Colonic mucosa (tissue), 4 donors: ENCODE results near the gene HLCS. TPM values are rescaled to one million over a fixed set of nuclear protein-coding genes. Genes with fewer than 3 reads are reported as not detected.

Experiments
- DNase-seq: peaks from one replicate; pipeline ENCODE4 v3.0.0-alpha.2; 2020
- H3K27ac ChIP-seq: fragments of 200-600 bp; one replicate; pipeline ENCODE4 v1.8.0; 2021
- H3K27me3 ChIP-seq: fragments of 200-600 bp; one replicate; pipeline ENCODE4 v1.8.0; 2021
- H3K36me3 ChIP-seq: fragments of 200-600 bp; one replicate; pipeline ENCODE4 v1.8.0; 2021
- H3K4me1 ChIP-seq: fragments of 200-600 bp; one replicate; pipeline ENCODE4 v1.8.0; 2021; ENCODE audit warnings: mild to moderate bottlenecking
- H3K4me3 ChIP-seq: fragments of 200-600 bp; one replicate; pipeline ENCODE4 v1.8.0; 2021
- H3K9ac ChIP-seq, 2 donors: one replicate each; pipeline ENCODE4 v1.7.0; 2013; ENCODE audit warnings: control low read depth in 2 of 2, low read depth in 2 of 2, low read length in 2 of 2
- H3K9me3 ChIP-seq: fragments of 200-600 bp; one replicate; pipeline ENCODE4 v1.8.0; 2021
- CTCF ChIP-seq: fragments of 200-600 bp; IDR thresholded peaks from one replicate; pipeline ENCODE4 v1.8.0; 2022; ENCODE audit warnings: antibody characterized with exemption, mild to moderate bottlenecking
- intact Hi-C: fragments of 100-400 bp; cut with DNase I; formaldehyde crosslinking; loops from one replicate; pipeline ENCODE4 v1.14.1; 2022
- total RNA-seq, 2 donors: library from RNA; stranded (reverse); fragmentation: NEBNext Ultra II Directional in 1 of 2; extraction: Animal tissue kit (Norgen Biotek cat#: 25700) in 1 of 2; gene quantifications; one replicate each; pipeline ENCODE4 v1.2.1, GENCODE V29; 2021
- donor health status: healthy.
- donor health status: DM: no; HTN: no; CAD: no.
- donor health status: DM: no; HTN: no; CAD: no.

Gene HLCS
- total RNA-seq, 2 donors from 2014 or later, result 10.8 to 11.4 TPM

DNA sequence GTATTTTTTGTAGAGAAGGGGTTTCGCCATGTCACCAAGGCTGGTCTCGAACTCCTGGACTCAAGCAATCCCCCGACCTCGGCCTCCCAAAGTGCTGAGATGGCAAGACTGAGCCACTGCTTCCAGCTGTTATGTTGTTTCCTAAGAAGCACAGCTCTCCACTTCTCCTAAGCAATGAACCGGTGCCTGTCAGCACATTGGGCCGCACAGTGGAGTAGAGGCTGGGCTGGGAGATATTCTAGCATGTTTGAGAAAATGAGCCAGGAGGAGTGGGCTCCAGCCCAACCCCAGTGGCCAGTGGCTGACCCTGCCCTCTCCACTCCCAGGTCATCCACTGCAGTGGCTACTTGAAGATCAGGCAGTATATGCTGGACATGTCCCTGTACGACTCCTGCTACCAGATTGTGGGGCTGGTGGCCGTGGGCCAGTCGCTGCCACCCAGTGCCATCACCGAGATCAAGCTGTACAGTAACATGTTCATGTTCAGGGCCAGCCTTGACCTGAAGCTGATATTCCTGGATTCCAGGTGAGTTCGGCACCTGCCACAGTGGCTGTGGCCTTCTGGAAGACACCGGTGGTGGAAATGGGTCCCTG lies 240.6 kb downstream of the HLCS start:
- intact Hi-C loops, result no loop called here
- H3K4me1 ChIP-seq, result no peaks in the 10 kb centered on the region
- no peak for TF ChIP-seq CTCF
- no peak overlapping the region for H3K4me3 ChIP-seq
- H3K27ac ChIP-seq, result no peak overlapping the region
- H3K36me3 ChIP-seq, result no peaks in the 10 kb centered on the region
- no peak for DNase-seq
- H3K9ac ChIP-seq, result no peak overlapping the region
- no peaks in the 10 kb centered on the region for H3K9me3 ChIP-seq
- no peaks in the 10 kb centered on the region for H3K27me3 ChIP-seq

GRCh38 chr21:36724660-36725059 lies 241.8 kb downstream of the HLCS start:
- Histone ChIP-seq H3K9me3 (no peaks in the 10 kb centered on the region), H3K4me1 (no peaks in the 10 kb centered on the region), H3K27me3 (no peaks in the 10 kb centered on the region), H3K9ac (no peak overlapping the region), H3K27ac (no peak overlapping the region), H3K36me3 (no peaks in the 10 kb centered on the region), H3K4me3 (no peak overlapping the region)
- no peak for TF ChIP-seq CTCF
- no peak for DNase-seq
- intact Hi-C loops, result no loop called here

GRCh38 chr21:36723371-36723881 lies 243.0 kb downstream of the HLCS start:
- no peak overlapping the region for H3K4me3 ChIP-seq
- no peaks in the 10 kb centered on the region for H3K36me3 ChIP-seq
- no peak overlapping the region for H3K27ac ChIP-seq
- intact Hi-C loops, result no loop called here
- H3K27me3 ChIP-seq, result no peaks in the 10 kb centered on the region
- no peak for TF ChIP-seq CTCF
- H3K4me1 ChIP-seq, result no peaks in the 10 kb centered on the region
- no peak overlapping the region for H3K9ac ChIP-seq
- H3K9me3 ChIP-seq, result no peaks in the 10 kb centered on the region
- no peak for DNase-seq

DNA sequence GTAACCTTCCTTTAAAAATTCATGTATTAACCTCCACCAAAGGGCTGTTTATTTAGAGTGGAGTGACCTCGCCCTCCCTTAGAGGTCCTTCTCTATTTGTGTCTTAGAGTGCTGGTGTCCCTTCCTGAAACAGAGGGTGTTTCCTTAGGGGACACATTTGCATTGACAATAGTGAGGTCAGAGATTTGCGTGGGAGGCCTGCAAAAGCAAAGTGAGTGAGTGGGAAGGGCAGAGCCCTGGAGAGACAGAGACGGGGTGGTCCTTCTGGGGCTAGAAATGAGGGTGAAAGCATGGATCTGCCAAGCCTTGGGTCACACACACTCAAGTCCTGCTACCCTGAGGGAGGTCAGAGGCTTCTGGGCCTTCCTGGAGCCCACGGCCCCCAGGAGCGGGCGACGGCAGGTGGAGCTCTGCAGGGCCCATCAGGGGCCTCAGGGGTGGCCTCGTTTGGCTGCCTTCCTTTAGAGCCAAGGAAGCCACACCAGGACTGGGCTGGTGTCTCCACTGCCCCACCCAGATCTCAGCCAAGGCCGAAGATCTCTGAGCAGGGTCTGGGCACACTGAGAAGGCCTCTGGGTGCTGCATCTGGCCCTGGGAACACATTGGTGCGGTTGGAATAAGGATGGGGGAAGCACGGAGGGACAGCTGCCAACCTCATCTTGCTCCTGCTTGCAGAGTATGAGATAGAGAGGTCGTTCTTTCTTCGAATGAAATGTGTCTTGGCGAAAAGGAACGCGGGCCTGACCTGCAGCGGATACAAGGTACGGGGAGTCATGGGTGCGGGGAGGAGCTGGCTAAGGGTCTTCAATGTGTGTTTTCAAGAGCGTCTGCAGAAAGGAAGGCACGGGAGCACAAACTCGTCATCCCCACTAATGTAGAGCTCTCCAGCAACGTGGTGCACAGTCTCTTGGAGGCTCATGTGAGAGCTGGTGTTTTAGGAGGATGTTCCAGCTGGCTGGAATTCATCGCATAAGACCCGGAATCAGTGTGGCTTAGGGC lies 243.8 kb downstream of the HLCS start:
- H3K9me3 ChIP-seq, result no peaks in the 10 kb centered on the region
- no peak for TF ChIP-seq CTCF
- H3K36me3 ChIP-seq, result no peaks in the 10 kb centered on the region
- no peaks in the 10 kb centered on the region for H3K27me3 ChIP-seq
- intact Hi-C loops, result no loop called here
- H3K27ac ChIP-seq, result no peak overlapping the region
- no peak overlapping the region for H3K9ac ChIP-seq
- no peak for DNase-seq
- no peaks in the 10 kb centered on the region for H3K4me1 ChIP-seq
- no peak overlapping the region for H3K4me3 ChIP-seq

GRCh38 chr21:36721817-36722216 lies 244.7 kb downstream of the HLCS start:
- no peak for TF ChIP-seq CTCF
- Histone ChIP-seq H3K9me3 (no peaks in the 10 kb centered on the region), H3K4me3 (no peak overlapping the region), H3K27me3 (no peaks in the 10 kb centered on the region), H3K9ac (no peak overlapping the region), H3K27ac (no peak overlapping the region), H3K4me1 (no peaks in the 10 kb centered on the region), H3K36me3 (no peaks in the 10 kb centered on the region)
- no peak for DNase-seq
- intact Hi-C loops, result no loop called here
